Activated naive CD4-positive, alpha-beta T cell treated with anti-CD3 and anti-CD28 coated beads for 36 hours (primary cell): ENCODE measurements around the gene ZNF467. TPM values are rescaled to one million over a fixed set of nuclear protein-coding genes. Genes with fewer than 3 reads are reported as not detected.

Source experiments
- CTCF ChIA-PET: fragments of 350-600 bp; sonication (Branson Sonifier 250); formaldehyde crosslinking; loops from one replicate; lab custom pipeline; 2021; ENCODE audit warnings: antibody characterized with exemption; lab: Charles Lee
- DNase-seq: peaks from one replicate; pipeline ENCODE4 v3.0.0-alpha.2; 2020
- H3K27ac Mint-ChIP-seq: one replicate; pipeline ENCODE4 v1.8.0; 2021; ENCODE audit warnings: mild to moderate bottlenecking, mixed read lengths
- H3K27me3 Mint-ChIP-seq: one replicate; pipeline ENCODE4 v1.8.0; 2021; ENCODE audit warnings: low read depth, mixed read lengths
- H3K36me3 Mint-ChIP-seq: one replicate; pipeline ENCODE4 v1.8.0; 2021; ENCODE audit warnings: low read depth, mixed read lengths
- H3K4me1 Mint-ChIP-seq: one replicate; pipeline ENCODE4 v1.8.0; 2021; ENCODE audit warnings: low read depth, mixed read lengths
- H3K4me3 Mint-ChIP-seq: one replicate; pipeline ENCODE4 v1.8.0; 2021; ENCODE audit warnings: mild to moderate bottlenecking, moderate library complexity, mixed read lengths
- H3K9me3 Mint-ChIP-seq: one replicate; pipeline ENCODE4 v1.8.0; 2021; ENCODE audit warnings: mixed read lengths
- intact Hi-C: fragments of 100-400 bp; cut with micrococcal nuclease; formaldehyde crosslinking; loops from one replicate; pipeline ENCODE4 v1.15.1; 2023
- total RNA-seq, 2 experiments: library from RNA; stranded (reverse); gene quantifications; one replicate each; pipeline ENCODE4 v1.2.3, GENCODE V29; 2021

The ZNF467 gene
- total RNA-seq, 2 experiments from 2014 or later: 0.47 to 0.93 TPM

DNA sequence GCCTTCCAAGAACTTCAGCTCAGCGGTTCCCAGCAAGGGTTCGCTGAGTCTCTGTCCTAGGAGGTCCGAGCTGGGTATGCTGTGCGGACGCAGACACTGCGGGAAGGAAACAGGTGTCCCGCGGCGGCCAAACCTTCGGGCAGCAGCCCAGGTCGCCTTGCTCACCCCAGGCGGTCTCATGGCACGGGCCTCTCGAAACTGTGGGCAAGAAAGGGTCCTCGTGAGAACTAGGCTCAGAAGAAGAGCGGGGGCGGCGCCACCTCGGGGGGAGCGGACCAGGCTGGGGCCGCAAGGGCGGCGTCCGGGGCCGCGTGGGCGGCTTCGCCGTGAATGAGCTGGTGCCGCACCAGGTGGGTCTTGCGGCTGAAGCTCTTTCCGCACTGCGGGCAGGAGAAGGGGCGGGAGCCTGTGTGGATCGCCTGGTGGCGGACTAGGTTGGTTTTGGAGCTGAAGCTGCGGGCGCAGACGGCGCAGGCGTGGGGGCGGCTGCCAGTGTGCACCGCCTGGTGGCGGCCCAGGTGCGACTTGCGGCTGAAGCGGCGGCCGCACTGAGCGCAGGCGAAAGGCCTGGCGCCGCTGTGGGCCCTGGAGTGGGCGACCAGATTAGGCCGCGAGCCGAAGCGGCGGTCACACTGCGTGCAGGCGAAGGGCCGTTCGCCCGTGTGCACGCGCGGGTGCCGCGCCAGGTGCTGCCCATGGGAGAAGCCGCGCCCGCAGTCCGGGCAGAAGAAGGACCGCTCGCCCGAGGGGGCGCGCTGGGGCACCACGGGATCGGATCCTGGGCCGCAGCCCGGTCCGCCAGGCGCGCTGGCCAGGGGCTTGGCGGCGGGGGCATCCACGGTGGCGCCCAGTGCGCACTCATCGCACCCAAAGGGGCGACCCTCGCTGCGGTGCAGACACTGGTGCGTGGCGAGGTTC is 8.6 kb downstream of the ZNF467 start:
- CTCF ChIA-PET: interaction anchor here (3.2 kb wide), 1 partner anchor 102 kb away, joined by 9 read pairs; no protein-coding TSS in a partner anchor
- H3K4me1 Mint-ChIP-seq: no peaks in the 10 kb centered on the region
- no peak for DNase-seq
- H3K4me3 Mint-ChIP-seq: no peak overlapping the region
- no peak overlapping the region for H3K27ac Mint-ChIP-seq
- intact Hi-C loops: no loop called here
- H3K36me3 Mint-ChIP-seq: peaks cover 7% of the 10 kb centered on the region
- no peaks in the 10 kb centered on the region for H3K27me3 Mint-ChIP-seq
- H3K9me3 Mint-ChIP-seq: no peaks in the 10 kb centered on the region

DNA sequence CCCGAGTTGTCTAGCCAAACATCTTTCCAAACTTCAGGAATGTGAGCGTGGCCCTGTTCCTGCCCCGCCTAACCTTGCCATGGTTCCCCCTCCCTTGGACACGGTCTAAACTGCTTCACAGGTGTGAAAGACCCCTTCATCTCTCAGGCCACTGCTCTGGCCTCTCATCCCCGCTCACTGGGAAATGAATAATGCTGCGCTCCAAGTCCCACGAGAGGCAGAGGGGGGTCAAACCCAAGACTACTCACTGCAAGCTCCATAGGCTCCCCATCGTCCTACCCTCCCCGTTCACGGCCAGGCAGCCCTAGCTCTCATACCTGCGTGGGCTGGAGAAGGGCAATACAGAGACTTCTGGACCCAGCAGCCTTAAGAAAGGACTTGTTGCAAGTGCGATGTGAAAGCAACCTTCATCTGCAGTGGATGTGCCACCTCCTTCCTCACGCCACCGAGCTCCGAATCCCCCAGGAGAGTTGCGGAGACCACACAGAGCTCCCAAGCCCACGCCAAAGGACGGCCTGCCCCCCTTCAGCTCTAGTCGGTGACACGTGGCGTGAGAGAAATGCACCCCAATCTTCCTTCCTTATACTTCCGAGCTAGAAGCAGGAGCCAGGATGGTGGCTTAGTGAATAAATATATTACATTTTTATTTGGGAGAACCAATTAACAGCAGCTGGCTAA is 9.7 kb downstream of the ZNF467 start:
- CTCF ChIA-PET: interaction anchor here (3.2 kb wide), 1 partner anchor 101 kb away, joined by 9 read pairs; no protein-coding TSS in a partner anchor
- DNase-seq: no peak
- intact Hi-C loops: no loop called here
- Mint-ChIP-seq H3K4me1 (no peaks in the 10 kb centered on the region), H3K36me3 (peaks cover 7% of the 10 kb centered on the region), H3K4me3 (no peak overlapping the region), H3K27ac (no peak overlapping the region), H3K9me3 (no peaks in the 10 kb centered on the region), H3K27me3 (no peaks in the 10 kb centered on the region)

DNA sequence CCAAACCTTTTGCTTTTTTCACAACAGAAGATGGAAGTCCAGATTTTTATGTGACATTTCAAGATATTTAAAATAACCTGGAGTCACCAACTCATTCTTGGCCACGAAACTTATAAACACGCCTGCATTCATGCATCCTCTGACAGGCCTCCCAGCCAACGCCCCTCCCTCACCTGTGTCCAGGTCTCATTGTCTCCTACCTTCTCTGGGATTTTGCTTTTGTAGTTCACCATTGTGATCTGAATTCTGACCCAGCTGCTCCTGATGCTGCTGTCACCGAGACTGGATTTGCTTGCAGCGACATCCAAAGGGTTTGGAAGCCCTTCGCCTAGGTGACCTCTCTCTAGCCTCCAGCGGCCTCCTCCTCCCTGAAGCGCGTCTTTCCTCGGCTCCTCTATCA is 10.8 kb downstream of the ZNF467 start:
- intact Hi-C loops: no loop called here
- Mint-ChIP-seq H3K27ac (no peak overlapping the region), H3K4me3 (no peak overlapping the region), H3K4me1 (no peaks in the 10 kb centered on the region), H3K27me3 (no peaks in the 10 kb centered on the region), H3K36me3 (peaks cover 7% of the 10 kb centered on the region), H3K9me3 (no peaks in the 10 kb centered on the region)
- CTCF ChIA-PET: interaction anchor here (1.9 to 3.2 kb wide), 2 partner anchors 9 to 100 kb away, joined by 5 to 9 read pairs; no protein-coding TSS in a partner anchor
- DNase-seq: no peak

DNA sequence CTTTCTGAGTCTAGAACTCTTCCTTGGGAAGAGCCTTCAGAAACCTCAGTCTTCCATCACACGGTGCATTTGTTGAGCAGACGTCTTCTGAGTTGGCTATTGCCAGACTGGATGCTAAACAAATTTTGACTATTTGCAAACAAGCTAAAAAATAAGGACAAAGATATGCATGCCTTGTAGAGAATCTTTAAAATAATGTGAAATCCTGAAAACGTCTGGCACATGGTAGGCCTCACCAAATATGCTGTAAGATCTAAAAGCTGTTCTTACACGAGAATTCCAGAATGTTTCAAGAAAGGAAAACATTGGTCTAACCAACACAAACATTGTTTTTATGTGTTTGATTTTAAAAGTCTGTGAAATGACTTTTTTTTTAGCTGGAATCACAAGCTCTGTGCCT is 11.3 kb downstream of the ZNF467 start:
- CTCF ChIA-PET: interaction anchor here (1.9 to 3.2 kb wide), 2 partner anchors 9 to 99 kb away, joined by 5 to 9 read pairs; no protein-coding TSS in a partner anchor
- Mint-ChIP-seq H3K9me3 (no peaks in the 10 kb centered on the region), H3K4me1 (no peaks in the 10 kb centered on the region), H3K36me3 (peaks cover 7% of the 10 kb centered on the region), H3K4me3 (no peak overlapping the region), H3K27ac (no peak overlapping the region), H3K27me3 (no peaks in the 10 kb centered on the region)
- intact Hi-C loops: no loop called here
- no peak for DNase-seq

GRCh38 chr7:149761307-149761706 is 12.1 kb downstream of the ZNF467 start:
- Mint-ChIP-seq H3K27ac (no peak overlapping the region), H3K4me1 (no peaks in the 10 kb centered on the region), H3K27me3 (no peaks in the 10 kb centered on the region), H3K9me3 (no peaks in the 10 kb centered on the region), H3K36me3 (peaks cover 3% of the 10 kb centered on the region), H3K4me3 (no peak overlapping the region)
- no peak for DNase-seq
- intact Hi-C loops: no loop called here
- CTCF ChIA-PET: interaction anchor here (1.9 to 3.2 kb wide), 2 partner anchors 10 to 98 kb away, joined by 5 to 9 read pairs; no protein-coding TSS in a partner anchor

DNA sequence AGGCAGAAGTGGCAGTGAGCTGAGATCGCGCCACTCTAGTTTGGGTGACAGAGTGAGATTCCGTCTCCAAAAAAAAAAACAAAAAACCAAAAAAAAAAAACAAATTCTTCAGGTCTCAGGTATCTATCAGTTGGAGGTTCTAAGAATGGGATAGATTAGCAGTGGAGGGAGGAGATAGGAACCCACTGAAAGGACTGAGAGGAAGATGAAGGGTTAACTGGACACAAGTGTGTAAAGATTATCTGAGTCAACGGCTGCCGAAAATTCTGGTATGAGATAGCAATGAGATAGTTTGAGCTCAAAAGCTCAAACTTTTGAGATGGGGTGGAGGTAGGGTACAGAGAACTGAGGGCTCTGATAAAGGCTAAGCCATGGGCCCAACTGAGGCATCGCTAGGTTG is 12.8 kb downstream of the ZNF467 start:
- Mint-ChIP-seq H3K27ac (no peak overlapping the region), H3K4me3 (no peak overlapping the region), H3K36me3 (no peaks in the 10 kb centered on the region), H3K27me3 (no peaks in the 10 kb centered on the region), H3K4me1 (no peaks in the 10 kb centered on the region), H3K9me3 (no peaks in the 10 kb centered on the region)
- CTCF ChIA-PET: interaction anchor here (0.5 to 1.9 kb wide), 4 partner anchors 9 to 382 kb away, joined by 3 to 5 read pairs (median 4); no protein-coding TSS in a partner anchor
- intact Hi-C loops: no loop called here
- DNase-seq: no peak

DNA sequence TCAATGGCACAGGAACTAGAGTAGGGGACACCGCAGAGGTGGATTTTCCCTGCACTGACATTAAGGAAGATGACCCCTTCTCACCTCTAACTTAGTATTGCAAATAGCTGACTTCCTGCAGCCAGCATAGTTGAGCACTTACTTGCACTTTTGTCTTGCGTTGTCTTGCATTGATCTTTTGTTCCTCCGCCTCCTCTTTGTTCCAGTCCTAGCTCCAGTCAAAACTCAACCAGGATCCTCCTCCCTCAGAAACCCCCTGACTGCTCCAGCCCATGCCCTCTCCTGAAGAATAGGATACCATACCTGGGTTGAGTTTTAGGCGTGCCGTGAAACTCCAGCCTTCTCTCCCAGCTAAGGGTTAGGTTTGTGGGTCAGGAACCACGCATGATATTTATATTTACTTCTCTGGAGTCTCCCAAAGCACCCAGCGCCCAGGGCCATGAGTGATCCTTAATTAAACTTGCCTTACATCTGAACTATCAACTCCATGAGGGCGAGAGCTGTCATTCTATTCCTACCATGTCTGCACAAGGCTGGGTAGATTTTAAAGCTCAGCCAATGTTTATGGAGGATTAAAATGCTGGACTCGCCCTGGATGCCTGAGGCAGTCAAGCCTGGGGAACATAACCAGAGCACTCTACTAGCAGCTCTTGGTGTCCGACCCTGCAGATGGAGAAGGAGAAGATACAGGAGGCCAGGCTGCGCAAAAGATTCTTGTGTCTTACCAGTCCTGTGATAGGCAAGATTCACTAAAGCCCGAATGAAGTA is 14.1 kb downstream of the ZNF467 start:
- no peak for DNase-seq
- no peaks in the 10 kb centered on the region for H3K27me3 Mint-ChIP-seq
- no peaks in the 10 kb centered on the region for H3K9me3 Mint-ChIP-seq
- no peaks in the 10 kb centered on the region for H3K4me1 Mint-ChIP-seq
- H3K4me3 Mint-ChIP-seq: no peak overlapping the region
- intact Hi-C loops: no loop called here
- no peaks in the 10 kb centered on the region for H3K36me3 Mint-ChIP-seq
- no peak overlapping the region for H3K27ac Mint-ChIP-seq
- CTCF ChIA-PET: no interaction called here

- H3K4me3 Mint-ChIP-seq: no peak overlapping the region
- H3K27ac Mint-ChIP-seq: no peak overlapping the region
- intact Hi-C loops: no loop called here
- CTCF ChIA-PET: interaction anchor here (0.6 kb wide), 1 partner anchor 105 kb away, joined by 4 read pairs; no protein-coding TSS in a partner anchor
- no peaks in the 10 kb centered on the region for H3K27me3 Mint-ChIP-seq
- DNase-seq: no peak
- no peaks in the 10 kb centered on the region for H3K4me1 Mint-ChIP-seq
- H3K9me3 Mint-ChIP-seq: peaks cover 5% of the 10 kb centered on the region
- H3K36me3 Mint-ChIP-seq: no peaks in the 10 kb centered on the region
These were observed 19.8 kb downstream of the ZNF467 start for GRCh38 chr7:149753375-149754233.

GRCh38 chr7:149752646-149753045 is 20.7 kb downstream of the ZNF467 start:
- intact Hi-C loops: no loop called here
- no peaks in the 10 kb centered on the region for H3K36me3 Mint-ChIP-seq
- no peak overlapping the region for H3K27ac Mint-ChIP-seq
- H3K4me1 Mint-ChIP-seq: no peaks in the 10 kb centered on the region
- H3K4me3 Mint-ChIP-seq: no peak overlapping the region
- no peaks in the 10 kb centered on the region for H3K27me3 Mint-ChIP-seq
- CTCF ChIA-PET: interaction anchor here (2.7 kb wide), 1 partner anchor 11 kb away, joined by 11 read pairs; no protein-coding TSS in a partner anchor
- H3K9me3 Mint-ChIP-seq: peaks cover 5% of the 10 kb centered on the region
- no peak for DNase-seq

DNA sequence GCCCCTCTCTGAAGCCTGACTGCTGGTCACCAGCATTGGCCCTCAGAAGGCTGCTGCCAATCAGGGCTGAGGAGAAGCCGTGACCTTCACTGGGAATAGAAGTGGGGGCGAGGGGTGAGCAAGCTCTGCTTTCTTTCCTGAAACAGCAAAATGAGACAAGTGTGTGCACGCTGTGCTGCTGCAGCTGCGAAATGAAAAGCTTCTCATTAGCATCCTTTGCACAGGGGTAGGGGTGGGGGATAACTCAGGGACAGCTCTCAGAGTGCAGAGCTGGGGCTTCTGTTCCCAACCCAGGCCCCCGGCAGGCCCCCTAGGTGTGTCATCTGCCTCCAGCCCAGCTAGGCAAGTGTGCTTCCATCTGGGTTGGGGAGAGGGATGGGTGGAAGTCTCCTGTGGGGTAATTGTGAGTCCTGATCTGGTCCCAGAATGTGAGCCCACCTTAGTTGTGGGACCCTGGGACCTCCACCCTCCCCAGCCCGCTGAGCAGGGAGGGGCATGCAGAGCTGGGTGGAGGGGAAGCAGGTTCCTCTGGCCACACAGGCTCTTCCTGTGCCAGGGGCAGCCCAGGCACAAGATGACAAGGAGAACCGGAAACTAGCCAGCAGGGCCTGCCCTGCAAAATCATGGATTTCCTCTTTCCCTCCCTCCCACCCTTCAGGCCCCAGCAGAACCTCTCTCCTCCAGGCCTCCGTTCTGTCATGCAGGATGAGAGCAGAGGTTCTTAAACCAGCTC is 22.2 kb downstream of the ZNF467 start:
- Mint-ChIP-seq H3K4me1 (no peaks in the 10 kb centered on the region), H3K9me3 (peaks cover 5% of the 10 kb centered on the region), H3K36me3 (no peaks in the 10 kb centered on the region), H3K27me3 (no peaks in the 10 kb centered on the region), H3K4me3 (no peak overlapping the region), H3K27ac (no peak overlapping the region)
- CTCF ChIA-PET: interaction anchor here (1.1 to 2.7 kb wide), 2 partner anchors 9 to 89 kb away, joined by 3 to 11 read pairs; no protein-coding TSS in a partner anchor
- no peak for DNase-seq
- intact Hi-C loops: no loop called here
